Activated CD4-positive, alpha-beta T cell treated with anti-CD3 and anti-CD28 coated beads for 48 hours (primary cell): ENCODE results near the gene KNOP1.
"Not testable (repeated sequence)": the region's sequence is repeated elsewhere in the genome, so short reads cannot be mapped to it uniquely, and the experiment has no call there.

Experiments
- DNase-seq: peaks from one replicate; pipeline ENCODE4 v3.0.0-alpha.2; 2020

The KNOP1 gene

DNA sequence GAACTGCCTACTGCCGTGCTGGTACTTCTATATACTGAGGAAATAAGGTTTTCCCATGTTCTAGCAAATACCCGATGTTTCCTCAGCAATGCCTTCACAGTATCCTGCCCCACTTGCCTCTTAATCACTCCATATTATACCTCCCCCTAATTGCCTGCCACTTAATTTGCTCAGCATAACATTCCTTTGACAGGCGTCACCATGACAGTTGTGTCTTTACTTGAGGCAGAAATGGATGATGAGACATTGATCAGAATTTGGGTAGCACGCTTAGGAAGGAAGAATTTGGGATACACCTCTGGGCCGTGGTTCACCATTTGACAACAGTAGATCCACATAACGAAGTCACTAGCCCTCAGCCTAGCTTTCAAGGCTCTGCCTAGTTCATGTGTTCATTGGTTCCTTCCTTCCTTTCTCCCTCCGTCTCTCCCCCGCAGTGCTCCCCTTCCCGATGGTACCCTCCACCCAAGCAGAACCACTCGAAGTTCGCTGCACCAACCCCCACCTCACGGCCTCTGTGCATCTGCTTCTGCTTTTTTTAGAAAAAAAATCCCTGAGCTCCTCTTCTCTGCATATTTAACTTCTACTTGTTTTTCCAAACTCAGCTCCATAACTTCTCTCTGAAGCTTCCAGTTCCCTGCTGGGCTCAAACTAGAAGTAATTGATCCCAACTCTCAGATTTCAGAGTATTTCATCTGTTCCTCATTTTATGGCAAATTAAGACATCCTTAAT is 19.4 kb upstream of the KNOP1 start:
- no peak for DNase-seq

DNA sequence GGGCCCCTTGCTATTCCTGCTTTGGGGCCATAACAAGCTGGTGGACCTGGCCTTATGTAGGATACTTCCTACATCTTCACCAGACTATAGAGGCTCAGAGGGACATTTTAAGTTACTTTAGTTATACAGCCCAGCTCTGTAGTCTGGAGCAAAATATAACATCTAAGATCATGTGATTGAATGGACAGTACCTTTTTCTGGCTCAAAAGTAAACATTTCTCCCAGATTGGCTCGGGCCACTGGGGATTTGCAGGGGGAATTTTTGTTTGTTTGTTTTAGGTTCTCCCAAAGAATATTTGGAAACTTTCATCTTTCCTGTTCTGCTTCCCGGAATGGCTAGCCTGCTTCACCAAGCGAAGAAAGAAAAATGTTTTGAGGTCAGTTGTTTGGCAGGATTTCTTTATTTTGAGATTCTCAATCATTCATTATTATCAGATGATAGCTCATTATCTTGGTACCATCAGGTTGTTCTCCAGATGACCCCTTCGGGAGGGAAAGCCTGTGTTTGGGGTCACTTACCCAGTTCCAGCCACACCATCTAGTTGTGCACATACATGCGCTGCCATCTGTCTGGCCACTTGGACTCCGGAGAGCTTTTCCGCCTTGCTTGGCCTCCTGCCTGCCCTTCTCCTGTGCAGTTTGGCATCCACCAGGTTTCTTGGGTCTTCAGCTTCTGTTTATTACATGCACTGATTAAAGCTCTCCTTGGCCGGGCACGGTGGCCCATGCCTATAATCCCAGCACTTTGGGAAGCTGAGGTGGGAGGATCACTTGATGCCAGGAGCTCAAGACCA is 17.2 kb upstream of the KNOP1 start:
- no peak for DNase-seq

GRCh38 chr16:19733551-19733950 is 15.5 kb upstream of the KNOP1 start:
- no peak for DNase-seq

GRCh38 chr16:19728636-19728965 is 10.6 kb upstream of the KNOP1 start:
- DNase-seq: no peak

DNA sequence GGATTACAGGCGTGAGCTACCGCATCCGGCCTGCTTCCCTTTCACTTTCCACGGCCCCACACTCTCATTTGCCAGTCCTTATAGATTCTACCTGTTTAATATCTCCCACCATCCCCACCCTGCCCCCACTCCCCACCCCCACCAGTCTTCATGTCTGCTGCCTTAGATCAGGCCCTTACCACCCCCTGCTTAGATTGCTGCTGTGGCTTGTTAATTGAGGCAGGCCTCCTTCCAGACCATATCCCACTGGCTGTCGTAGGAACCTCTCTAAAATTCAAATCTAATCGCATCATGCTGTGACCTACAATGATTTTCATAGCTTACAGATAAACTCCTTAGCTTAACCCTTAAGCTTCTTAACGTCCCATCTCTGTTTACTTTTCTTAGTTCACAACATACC is 5.0 kb upstream of the KNOP1 start:
- no peak for DNase-seq

DNA sequence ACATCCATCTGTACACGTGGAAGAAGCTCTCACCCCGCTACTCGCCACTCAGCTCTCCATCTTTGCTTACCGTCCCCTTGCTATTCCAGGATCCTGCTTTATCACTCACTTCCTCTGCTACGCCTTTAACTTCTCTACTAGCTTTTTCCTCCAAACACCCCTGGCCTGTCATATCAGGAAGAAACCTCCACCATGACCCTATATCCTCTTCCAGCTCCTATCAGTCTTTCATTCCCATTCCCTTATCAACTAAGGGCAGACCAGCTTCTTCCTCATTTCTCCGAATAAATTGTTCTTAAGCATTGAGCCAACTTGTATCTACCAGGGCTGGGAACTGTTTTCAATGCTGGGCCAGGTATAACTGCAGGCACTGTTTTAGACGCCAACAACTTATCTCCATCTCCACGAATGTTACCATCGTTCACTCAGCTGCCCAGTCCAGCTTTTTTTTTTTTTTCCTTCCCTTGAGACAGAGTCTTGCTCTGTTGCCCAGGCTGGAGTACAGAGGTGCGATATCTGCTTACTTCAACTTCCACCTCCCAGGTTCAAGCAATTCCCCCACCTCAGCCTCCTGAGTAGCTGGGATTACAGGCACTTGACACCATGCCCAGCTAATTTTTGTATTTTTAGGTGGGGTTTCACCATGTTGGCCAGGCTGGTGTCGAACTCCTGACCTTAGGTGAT is 4.4 kb upstream of the KNOP1 start:
- DNase-seq: no peak

DNA sequence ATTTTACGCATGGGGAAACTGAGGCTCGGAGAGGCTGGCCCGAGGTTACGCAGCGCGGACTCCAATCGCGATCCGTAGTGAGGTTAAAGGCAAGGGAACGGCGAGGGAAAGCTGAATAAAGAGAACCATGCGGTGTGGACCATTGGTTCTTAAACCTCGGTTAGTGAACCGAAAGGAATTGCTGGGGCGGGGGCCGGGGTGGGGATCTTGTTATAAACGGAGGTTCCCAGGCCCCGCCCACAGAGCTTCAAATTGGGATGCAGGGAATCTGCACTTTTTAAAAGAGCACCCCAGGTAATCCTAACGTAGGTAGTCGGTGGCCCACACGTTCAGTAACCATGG is 568 bp upstream of the KNOP1 start:
- DNase-seq: no peak

DNA sequence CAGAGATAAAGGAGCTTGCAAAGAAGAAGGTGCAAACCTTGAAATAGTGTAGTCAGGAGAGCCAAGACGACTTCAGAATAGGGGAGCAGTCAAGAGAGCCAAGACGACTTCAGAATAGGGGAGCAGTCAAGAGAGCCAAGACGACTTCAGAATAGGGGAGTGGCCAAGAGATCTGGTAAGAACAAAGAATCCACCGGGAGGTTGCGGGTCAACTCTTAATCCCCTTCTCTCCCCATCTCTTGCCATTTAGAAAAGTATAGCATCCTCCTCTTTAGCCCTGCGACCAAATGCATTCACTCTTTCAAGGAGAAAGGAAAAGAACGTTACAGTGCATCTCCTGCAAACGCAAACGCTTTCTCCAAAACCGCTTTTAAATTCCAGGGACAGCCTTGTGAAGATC is 713 bp downstream of the KNOP1 start:
- no peak for DNase-seq

DNA sequence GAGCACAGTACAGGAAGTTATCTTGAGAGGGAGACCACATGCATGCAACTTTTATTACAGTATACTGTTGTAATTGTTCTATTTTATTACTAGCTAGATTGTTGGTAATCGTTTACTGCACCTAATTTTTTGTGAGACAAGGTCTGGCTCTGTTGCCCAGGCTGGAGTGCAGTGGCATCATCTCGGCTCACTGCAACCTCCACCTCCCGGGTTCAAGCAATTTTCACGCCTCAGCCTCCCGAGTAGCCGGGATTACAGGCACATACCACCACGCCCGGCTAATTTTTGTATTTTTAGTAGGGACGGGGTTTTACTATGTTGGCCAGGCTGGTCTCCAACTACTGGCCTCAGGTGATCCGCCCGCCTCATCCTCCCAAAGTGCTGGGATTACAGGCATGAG is 1.3 kb downstream of the KNOP1 start:
- DNase-seq: not testable (repeated sequence)

DNA sequence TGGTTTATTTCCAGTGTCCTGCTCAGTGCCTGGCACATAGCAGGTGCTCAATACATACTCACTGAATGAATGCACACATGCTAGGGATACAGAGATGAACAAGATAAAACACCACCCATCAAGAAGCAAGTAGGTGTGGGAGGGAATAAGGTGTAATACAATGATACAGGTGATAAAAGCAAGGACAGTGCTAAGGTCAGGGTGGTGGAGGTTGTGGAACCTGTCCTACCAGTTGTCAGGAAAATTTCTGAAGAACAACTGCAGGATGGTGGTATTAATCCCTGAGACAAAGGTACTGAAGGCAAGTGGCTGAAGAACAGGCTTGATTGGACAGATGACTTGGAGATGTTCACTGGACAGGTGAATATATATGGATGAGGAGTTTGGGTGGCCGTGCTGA is 1.8 kb downstream of the KNOP1 start:
- DNase-seq: no peak

DNA sequence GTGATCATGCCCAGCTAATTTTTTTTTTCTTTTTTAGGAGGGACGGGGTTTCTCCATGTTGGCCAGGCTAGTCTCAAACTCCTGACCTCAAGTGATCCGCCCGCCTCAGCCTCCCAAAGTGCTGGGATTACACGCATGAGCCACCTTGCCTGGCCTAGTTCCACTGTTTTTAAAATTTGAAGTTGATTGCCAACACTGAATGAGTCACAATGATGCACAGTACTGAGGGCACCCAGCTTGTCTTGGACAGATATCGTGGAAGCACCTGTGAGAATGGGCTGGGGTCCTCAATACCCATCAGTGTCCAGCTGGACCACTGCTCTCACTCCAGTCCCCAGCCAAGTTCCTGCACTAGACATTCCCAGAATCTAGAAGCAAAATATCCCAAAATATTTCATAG is 2.5 kb downstream of the KNOP1 start:
- no peak for DNase-seq

DNA sequence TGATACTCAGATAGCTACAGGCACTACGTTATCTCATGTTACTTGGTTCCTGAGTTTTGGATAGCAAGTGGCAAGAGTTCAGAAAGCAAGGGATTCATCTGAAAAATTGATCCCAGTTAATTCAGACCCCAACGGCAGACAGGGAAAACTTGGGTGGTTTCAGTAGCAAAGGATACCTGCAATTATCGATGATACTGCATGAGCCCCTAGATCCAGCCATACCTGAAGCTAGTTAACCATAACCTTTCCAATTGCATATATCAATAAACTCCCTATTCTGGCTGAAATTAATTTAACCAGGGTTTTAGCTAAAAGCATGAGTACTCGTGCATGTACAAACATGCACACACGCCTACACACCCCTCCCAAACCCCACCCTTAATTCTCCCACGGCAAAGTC is 4.3 kb downstream of the KNOP1 start:
- no peak for DNase-seq

- DNase-seq: no peak
These were observed 5.5 kb downstream of the KNOP1 start for GRCh38 chr16:19712418-19713058.

DNA sequence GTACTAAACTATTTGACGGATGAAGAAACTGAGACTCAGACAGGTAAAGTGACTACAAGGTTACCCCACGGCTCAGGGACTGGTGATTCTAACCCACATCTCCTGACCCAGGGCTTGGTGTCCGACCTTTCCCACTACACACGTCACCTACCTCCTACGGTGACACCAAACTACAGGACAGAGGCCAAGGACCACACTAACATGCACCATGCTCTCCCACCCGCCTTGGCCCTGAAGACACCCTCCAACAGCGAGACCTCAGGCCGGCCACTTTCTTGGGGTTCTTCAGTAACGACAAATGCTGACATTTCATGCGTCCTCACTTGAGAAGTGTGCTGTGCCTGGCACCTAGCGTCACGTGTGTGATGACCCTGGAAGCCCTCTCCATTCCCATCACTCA is 6.4 kb downstream of the KNOP1 start:
- no peak for DNase-seq

DNA sequence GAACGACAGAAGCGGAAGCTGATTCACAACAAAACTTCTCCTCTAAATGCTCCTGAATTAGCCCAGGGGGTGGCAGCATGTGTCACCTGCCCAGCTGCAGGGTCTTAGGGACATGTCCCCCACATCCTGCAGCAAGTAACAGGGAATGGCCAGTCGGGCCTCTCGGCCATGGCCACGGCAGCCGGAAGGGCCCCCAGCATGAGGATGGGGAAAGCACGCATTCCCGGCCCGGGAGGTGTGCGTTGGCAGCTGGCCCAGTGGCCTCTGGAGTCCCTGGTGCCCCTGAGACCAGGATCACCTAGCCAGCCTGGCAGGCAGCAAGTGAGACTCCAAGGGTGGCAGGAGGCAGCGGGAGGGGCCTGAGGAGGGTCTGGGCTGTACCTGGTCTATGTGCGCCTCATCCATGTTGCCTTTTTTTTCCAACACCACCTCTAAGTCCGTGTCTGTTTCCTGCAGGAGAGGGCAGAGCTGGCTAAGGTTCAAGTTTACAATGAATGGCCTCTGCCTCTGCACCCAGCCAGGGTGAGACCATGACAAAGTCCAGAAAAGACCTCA is 7.0 kb downstream of the KNOP1 start:
- no peak for DNase-seq

GRCh38 chr16:19710191-19710908 is 7.7 kb downstream of the KNOP1 start:
- no peak for DNase-seq

DNA sequence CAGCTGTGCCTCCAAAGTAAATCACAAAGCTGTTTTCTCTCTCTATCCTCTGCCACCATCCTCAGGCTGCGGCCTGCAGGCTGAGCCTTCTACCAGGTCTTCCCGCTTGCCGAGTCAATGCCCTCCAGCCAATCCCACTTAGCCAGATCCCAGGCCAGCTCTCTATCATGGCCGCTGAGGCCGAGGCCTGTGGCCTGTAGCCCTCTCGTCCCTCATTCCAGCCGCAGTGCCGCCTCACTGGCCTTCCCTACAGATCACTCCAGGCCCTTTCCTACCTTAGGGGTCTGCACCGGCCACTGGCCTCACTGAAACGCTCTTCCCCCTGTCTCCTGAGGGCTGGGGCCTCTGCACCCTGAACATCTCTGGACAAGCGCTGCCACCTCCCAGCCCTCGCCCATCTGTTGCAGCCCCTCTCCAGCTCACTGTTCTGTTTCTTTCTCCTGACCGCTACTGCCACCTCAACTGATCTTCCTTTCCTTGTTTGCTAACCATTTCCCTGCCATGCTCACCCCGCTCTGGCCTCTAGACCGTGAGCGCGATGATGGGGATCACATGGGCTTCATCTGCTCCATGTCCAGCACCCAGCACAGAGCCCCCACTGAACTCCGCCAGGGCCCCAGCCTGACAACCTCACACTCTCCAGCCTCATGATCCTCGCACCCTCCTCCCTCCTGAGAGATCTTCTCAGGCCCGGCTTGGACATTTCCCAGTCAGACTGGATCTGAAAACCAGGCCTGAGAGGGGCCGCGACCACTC is 8.5 kb downstream of the KNOP1 start:
- no peak for DNase-seq

GRCh38 chr16:19708296-19709205 is 9.5 kb downstream of the KNOP1 start:
- no peak for DNase-seq

GRCh38 chr16:19707569-19708295 is 10.3 kb downstream of the KNOP1 start:
- no peak for DNase-seq

DNA sequence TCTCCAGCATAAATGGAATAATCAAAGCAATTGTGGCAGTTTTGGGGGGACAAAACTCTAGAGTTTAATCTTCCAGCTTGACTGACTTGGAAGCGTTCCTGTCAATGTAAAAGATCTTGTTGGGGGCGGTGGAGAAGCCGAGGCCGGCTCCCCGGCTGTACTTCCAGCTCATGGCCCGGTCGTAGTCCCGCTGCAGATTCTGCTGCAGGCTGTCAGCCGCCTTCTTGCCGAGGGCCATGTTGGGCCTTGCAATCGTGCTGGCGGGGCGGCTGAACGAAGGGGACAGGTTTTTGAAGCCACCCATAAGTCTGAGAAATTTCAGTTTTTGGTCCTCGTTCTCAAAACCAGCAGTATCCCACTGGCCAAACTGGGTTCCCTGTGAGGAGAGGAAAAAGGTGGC is 11.2 kb downstream of the KNOP1 start:
- DNase-seq: no peak
